K562 (cell line): ENCODE data around the gene TANK. TPM values are rescaled to one million over a fixed set of nuclear protein-coding genes. Genes with fewer than 3 reads are reported as not detected.

Experiments
- ATF3 ChIP-seq, 2 experiments: fragments of 450-650 bp in 1 of 2; sonication (generic) in 1 of 2; formaldehyde crosslinking in 1 of 2; IDR thresholded peaks in 1 of 2; conservative IDR thresholded peaks in 1 of 2; 2 replicates each; pipeline versions ENCODE4 v1.6.1 to v1.8.1; 2016 to 2023; ENCODE audit warnings: mild to moderate bottlenecking in 2 of 2, moderate library complexity in 2 of 2, inconsistent platforms in 1 of 2, missing genetic modification reagents in 1 of 2
- BHLHE40 ChIP-seq: IDR thresholded peaks from 2 replicates; pipeline ENCODE4 v1.6.1; 2011; ENCODE audit warnings: low read length, improper control_type of control experiment
- CHD4 ChIP-seq: fragments of 200-600 bp; sonication (generic); IDR thresholded peaks from 3 replicates; pipeline ENCODE4 v1.6.1; 2012; ENCODE audit warnings: low read depth, mild to moderate bottlenecking, mixed read lengths, low read length, inconsistent platforms; ENCODE audit not compliant: insufficient read depth, insufficient replicate concordance, poor library complexity, severe bottlenecking
- FOXJ3 ChIP-seq: sonication (generic); formaldehyde crosslinking; IDR thresholded peaks from 2 replicates; pipeline ENCODE4 v1.4.0; 2020; ENCODE audit warnings: mild to moderate bottlenecking, missing genetic modification reagents
- KLF16 ChIP-seq: IDR thresholded peaks from 2 replicates; pipeline ENCODE4 v1.6.1; 2016; ENCODE audit warnings: antibody characterized with exemption
- PATZ1 ChIP-seq: fragments of 250-450 bp; sonication (Bioruptor Pico); IDR thresholded peaks from 2 replicates; pipeline ENCODE4 v1.5.0; 2020; ENCODE audit warnings: mild to moderate bottlenecking, borderline replicate concordance
- SRSF9 ChIP-seq: fragments of 200-400 bp; formaldehyde crosslinking; IDR thresholded peaks from 2 replicates; pipeline ENCODE4 v1.6.1; 2017; ENCODE audit warnings: low read depth, low read length, borderline replicate concordance
- ZFP30 ChIP-seq: fragments of 250-450 bp; sonication (Bioruptor Pico); IDR thresholded peaks from 2 replicates; pipeline ENCODE4 v1.8.0; 2022; ENCODE audit warnings: moderate library complexity, mild to moderate bottlenecking, inconsistent platforms, borderline replicate concordance
- ZKSCAN3 ChIP-seq: fragments of 250-450 bp; sonication (Bioruptor Pico); IDR thresholded peaks from 2 replicates; pipeline ENCODE4 v1.4.0; 2020
- ZNF165 ChIP-seq: fragments of 250-450 bp; sonication (Bioruptor Pico); IDR thresholded peaks from 2 replicates; pipeline ENCODE4 v1.4.0; 2020; ENCODE audit warnings: borderline replicate concordance
- ZNF41 ChIP-seq: fragments of 250-450 bp; sonication (Bioruptor Pico); conservative IDR thresholded peaks from 2 replicates; pipeline ENCODE4 v1.4.0; 2020; ENCODE audit warnings: mild to moderate bottlenecking
- ZNF444 ChIP-seq: fragments of 250-450 bp; sonication (Bioruptor Pico); IDR thresholded peaks from 2 replicates; pipeline ENCODE4 v1.4.0; 2020; ENCODE audit warnings: mild to moderate bottlenecking, moderate library complexity
- polyA plus RNA-seq, 8 experiments: library from polyadenylated mRNA; depleted of rRNA in 4 of 8; stranded (reverse) in 5 of 8; unstranded in 3 of 8; fragments of >200 nt; fragmentation: Nextera tagmentation in 2 of 8; fragmentation: Illumina TruSeq in 1 of 8; extraction: Ambion mirVana in 2 of 8; extraction: Trizol in 1 of 8; gene quantifications; 2 replicates each; pipeline versions ENCODE4 v1.2.1 to v1.2.3, GENCODE V29; 2011 to 2014; ENCODE audit warnings: inconsistent platforms in 1 of 8, missing spikeins in 1 of 8
- total RNA-seq, 7 experiments: library from RNA; depleted of rRNA in 6 of 7; stranded (reverse); fragments of >200 nt in 6 of 7; fragmentation: Illumina TruSeq in 2 of 7; extraction: Trizol in 2 of 7; gene quantifications; 2 replicates each; pipeline versions ENCODE4 v1.2.1 to v1.2.3, GENCODE V29; 2011 to 2021; ENCODE audit warnings: low replicate concordance in 1 of 7
- TF ChIP-seq, protein P1 (sequence below): sonication (generic); formaldehyde crosslinking; IDR thresholded peaks from 2 replicates; pipeline ENCODE4 v1.8.0; 2022; ENCODE audit warnings: mild to moderate bottlenecking, missing genetic modification reagents
- TF ChIP-seq, protein P2 (sequence below): fragments of 250-450 bp; sonication (Bioruptor Pico); IDR thresholded peaks from 2 replicates; pipeline ENCODE4 v1.8.0; 2021; ENCODE audit warnings: moderate library complexity, mild to moderate bottlenecking, inconsistent platforms
- TF ChIP-seq, protein P3 (sequence below): sonication (generic); formaldehyde crosslinking; IDR thresholded peaks from 2 replicates; pipeline ENCODE4 v1.8.1; 2023; ENCODE audit warnings: mild to moderate bottlenecking, missing genetic modification reagents

TANK gene
- total and polyA plus RNA-seq, 9 of the 15 experiments (the other 6 are each of a cell fraction or from before 2014, with no cell fraction given), result 43.0 to 91.5 (median 54.4) TPM

- no peak for TF ChIP-seq CHD4
- TF ChIP-seq, protein P1, sequence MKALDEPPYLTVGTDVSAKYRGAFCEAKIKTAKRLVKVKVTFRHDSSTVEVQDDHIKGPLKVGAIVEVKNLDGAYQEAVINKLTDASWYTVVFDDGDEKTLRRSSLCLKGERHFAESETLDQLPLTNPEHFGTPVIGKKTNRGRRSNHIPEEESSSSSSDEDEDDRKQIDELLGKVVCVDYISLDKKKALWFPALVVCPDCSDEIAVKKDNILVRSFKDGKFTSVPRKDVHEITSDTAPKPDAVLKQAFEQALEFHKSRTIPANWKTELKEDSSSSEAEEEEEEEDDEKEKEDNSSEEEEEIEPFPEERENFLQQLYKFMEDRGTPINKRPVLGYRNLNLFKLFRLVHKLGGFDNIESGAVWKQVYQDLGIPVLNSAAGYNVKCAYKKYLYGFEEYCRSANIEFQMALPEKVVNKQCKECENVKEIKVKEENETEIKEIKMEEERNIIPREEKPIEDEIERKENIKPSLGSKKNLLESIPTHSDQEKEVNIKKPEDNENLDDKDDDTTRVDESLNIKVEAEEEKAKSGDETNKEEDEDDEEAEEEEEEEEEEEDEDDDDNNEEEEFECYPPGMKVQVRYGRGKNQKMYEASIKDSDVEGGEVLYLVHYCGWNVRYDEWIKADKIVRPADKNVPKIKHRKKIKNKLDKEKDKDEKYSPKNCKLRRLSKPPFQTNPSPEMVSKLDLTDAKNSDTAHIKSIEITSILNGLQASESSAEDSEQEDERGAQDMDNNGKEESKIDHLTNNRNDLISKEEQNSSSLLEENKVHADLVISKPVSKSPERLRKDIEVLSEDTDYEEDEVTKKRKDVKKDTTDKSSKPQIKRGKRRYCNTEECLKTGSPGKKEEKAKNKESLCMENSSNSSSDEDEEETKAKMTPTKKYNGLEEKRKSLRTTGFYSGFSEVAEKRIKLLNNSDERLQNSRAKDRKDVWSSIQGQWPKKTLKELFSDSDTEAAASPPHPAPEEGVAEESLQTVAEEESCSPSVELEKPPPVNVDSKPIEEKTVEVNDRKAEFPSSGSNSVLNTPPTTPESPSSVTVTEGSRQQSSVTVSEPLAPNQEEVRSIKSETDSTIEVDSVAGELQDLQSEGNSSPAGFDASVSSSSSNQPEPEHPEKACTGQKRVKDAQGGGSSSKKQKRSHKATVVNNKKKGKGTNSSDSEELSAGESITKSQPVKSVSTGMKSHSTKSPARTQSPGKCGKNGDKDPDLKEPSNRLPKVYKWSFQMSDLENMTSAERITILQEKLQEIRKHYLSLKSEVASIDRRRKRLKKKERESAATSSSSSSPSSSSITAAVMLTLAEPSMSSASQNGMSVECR (CRISPR knock-in tag), result no peak; the same call in 1 of the 2 replicates
- 0 out of 2 replicates have a peak, but pooled peaks have one; percentile 21 for TF ChIP-seq ZNF41 (CRISPR knock-in tag)
- TF ChIP-seq, protein P2, sequence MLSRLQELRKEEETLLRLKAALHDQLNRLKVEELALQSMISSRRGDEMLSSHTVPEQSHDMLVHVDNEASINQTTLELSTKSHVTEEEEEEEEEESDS (CRISPR knock-in tag), result no peak
- no peak for TF ChIP-seq ZFP30 (CRISPR knock-in tag)
- TF ChIP-seq ZNF165 (CRISPR knock-in tag), result no peak
- TF ChIP-seq ATF3 (IDR thresholded peaks at IDR 0.05), result peak; percentile 79
- no peak; the same call in 1 of the 2 replicates for TF ChIP-seq ATF3 (CRISPR knock-in tag; conservative IDR thresholded peaks at IDR 0.05)
- no peak for TF ChIP-seq ZNF444
- TF ChIP-seq PATZ1 (CRISPR knock-in tag), result no peak
- TF ChIP-seq SRSF9, result no peak
- no peak for TF ChIP-seq ZKSCAN3 (CRISPR knock-in tag)
- no peak for TF ChIP-seq KLF16
- TF ChIP-seq, protein P3, sequence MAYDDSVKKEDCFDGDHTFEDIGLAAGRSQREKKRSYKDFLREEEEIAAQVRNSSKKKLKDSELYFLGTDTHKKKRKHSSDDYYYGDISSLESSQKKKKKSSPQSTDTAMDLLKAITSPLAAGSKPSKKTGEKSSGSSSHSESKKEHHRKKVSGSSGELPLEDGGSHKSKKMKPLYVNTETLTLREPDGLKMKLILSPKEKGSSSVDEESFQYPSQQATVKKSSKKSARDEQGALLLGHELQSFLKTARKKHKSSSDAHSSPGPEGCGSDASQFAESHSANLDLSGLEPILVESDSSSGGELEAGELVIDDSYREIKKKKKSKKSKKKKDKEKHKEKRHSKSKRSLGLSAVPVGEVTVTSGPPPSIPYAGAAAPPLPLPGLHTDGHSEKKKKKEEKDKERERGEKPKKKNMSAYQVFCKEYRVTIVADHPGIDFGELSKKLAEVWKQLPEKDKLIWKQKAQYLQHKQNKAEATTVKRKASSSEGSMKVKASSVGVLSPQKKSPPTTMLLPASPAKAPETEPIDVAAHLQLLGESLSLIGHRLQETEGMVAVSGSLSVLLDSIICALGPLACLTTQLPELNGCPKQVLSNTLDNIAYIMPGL (CRISPR knock-in tag), result peak; percentile 41; the same call in 1 of the 2 replicates
- no peak for TF ChIP-seq BHLHE40
- no peak for TF ChIP-seq FOXJ3 (CRISPR knock-in tag)
These were observed at the start of gene TANK (continued) for GRCh38 chr2:161160226-161161073.
